ENCODE data around the gene FAM83F.

Gene FAM83F

GRCh38 chr22:39952347-39952746 lies 42.4 kb upstream of the FAM83F start:
- Histone ChIP-seq H3K9me3 (ENCODE audit: severe bottlenecking) (no peaks in the 10 kb centered on the region), H3K36me3 (no peaks in the 10 kb centered on the region), H3K27me3 (ENCODE audit: insufficient read depth, low read depth, severe bottlenecking) (no peaks in the 10 kb centered on the region), H3K27ac (no peak overlapping the region), H3K4me3 (ENCODE audit: low read depth, low read length) (no peak overlapping the region)
- no peak for DNase-seq
- TF ChIP-seq, protein P1, sequence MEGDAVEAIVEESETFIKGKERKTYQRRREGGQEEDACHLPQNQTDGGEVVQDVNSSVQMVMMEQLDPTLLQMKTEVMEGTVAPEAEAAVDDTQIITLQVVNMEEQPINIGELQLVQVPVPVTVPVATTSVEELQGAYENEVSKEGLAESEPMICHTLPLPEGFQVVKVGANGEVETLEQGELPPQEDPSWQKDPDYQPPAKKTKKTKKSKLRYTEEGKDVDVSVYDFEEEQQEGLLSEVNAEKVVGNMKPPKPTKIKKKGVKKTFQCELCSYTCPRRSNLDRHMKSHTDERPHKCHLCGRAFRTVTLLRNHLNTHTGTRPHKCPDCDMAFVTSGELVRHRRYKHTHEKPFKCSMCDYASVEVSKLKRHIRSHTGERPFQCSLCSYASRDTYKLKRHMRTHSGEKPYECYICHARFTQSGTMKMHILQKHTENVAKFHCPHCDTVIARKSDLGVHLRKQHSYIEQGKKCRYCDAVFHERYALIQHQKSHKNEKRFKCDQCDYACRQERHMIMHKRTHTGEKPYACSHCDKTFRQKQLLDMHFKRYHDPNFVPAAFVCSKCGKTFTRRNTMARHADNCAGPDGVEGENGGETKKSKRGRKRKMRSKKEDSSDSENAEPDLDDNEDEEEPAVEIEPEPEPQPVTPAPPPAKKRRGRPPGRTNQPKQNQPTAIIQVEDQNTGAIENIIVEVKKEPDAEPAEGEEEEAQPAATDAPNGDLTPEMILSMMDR (IDR thresholded peaks at IDR 0.05; ENCODE audit: low read depth, low read length) = no peak

DNA sequence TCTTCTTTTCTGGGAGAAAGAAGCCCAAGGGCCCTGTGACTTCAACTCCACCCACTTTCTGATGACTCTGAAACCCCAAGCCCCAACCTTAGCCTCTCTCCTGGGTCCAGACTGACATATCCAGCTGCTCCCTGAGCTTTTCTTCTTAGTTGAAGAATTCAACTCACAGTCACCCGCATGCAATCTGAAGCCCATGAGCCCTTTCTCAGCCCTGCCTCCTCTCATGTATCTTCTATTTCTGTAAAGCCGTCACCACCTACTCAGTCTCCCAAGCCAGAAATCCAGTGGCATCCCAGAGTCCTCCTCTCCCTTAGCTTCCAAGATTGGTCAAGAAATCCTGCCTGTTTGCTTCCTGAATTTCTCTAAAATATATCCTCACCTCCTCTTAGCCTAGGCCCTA lies 41.7 kb upstream of the FAM83F start:
- TF ChIP-seq, protein P1 (IDR thresholded peaks at IDR 0.05; ENCODE audit: low read depth, low read length) = no peak

DNA sequence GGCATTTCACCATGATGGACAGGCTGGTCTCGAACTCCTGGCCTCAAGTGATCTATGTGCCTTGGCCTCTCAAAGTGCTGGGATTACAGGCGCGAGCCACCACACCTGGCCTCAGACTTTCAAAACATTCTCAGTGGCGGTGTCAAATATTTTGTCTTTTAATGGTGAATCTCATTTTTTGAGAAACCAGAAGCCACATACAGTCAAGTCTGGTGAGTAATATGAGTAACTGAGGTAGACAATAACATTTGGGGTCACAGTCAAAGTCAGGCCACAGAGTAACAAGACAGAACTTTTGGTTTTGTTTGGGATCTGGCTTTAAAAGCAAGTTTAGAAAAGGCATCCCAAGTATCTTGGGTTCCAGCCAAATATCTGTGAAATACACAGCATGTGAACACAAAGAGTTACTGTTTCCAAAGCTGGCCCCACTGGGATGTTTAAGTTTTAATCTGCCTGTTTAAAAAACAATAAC lies 40.1 kb upstream of the FAM83F start:
- no peak overlapping the region for H3K27ac ChIP-seq
- H3K4me3 ChIP-seq (ENCODE audit: low read depth, low read length) = no peak overlapping the region
- TF ChIP-seq, protein P1 (IDR thresholded peaks at IDR 0.05; ENCODE audit: low read depth, low read length) = no peak
- no peaks in the 10 kb centered on the region for H3K9me3 ChIP-seq (ENCODE audit: severe bottlenecking)
- DNase-seq = no peak
- no peaks in the 10 kb centered on the region for H3K27me3 ChIP-seq (ENCODE audit: insufficient read depth, low read depth, severe bottlenecking)
- H3K36me3 ChIP-seq = no peaks in the 10 kb centered on the region

More for the DNA sequence above, 41.7 kb upstream of the FAM83F start:
- no peaks in the 10 kb centered on the region for H3K36me3 ChIP-seq
- no peaks in the 10 kb centered on the region for H3K9me3 ChIP-seq (ENCODE audit: severe bottlenecking)
- no peak overlapping the region for H3K27ac ChIP-seq
- DNase-seq = no peak
- no peaks in the 10 kb centered on the region for H3K27me3 ChIP-seq (ENCODE audit: insufficient read depth, low read depth, severe bottlenecking)
- no peak overlapping the region for H3K4me3 ChIP-seq (ENCODE audit: low read depth, low read length)

DNA sequence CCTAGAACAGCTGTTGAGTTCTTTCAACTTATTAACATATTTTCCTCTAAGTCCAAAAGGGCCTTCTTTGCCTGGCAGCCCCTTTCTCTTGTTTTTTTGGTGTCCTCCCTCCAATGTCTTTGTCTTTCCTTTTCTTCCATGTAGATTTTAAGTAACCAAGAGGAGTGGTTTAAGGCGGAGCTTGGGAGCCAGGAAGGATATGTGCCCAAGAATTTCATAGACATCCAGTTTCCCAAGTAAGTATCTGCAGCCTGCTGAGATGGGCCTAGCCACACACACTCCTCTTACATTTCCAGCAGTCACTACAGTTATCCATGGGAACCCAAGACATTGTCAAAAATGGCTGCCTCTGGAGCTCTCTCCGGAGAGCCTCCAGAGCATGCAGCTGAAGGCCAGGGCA lies 39.1 kb upstream of the FAM83F start:
- Histone ChIP-seq H3K4me3 (ENCODE audit: low read depth, low read length) (no peak overlapping the region), H3K27me3 (ENCODE audit: insufficient read depth, low read depth, severe bottlenecking) (no peaks in the 10 kb centered on the region), H3K36me3 (no peaks in the 10 kb centered on the region), H3K27ac (no peak overlapping the region), H3K9me3 (ENCODE audit: severe bottlenecking) (no peaks in the 10 kb centered on the region)
- TF ChIP-seq, protein P1 (IDR thresholded peaks at IDR 0.05; ENCODE audit: low read depth, low read length) = no peak
- no peak for DNase-seq

DNA sequence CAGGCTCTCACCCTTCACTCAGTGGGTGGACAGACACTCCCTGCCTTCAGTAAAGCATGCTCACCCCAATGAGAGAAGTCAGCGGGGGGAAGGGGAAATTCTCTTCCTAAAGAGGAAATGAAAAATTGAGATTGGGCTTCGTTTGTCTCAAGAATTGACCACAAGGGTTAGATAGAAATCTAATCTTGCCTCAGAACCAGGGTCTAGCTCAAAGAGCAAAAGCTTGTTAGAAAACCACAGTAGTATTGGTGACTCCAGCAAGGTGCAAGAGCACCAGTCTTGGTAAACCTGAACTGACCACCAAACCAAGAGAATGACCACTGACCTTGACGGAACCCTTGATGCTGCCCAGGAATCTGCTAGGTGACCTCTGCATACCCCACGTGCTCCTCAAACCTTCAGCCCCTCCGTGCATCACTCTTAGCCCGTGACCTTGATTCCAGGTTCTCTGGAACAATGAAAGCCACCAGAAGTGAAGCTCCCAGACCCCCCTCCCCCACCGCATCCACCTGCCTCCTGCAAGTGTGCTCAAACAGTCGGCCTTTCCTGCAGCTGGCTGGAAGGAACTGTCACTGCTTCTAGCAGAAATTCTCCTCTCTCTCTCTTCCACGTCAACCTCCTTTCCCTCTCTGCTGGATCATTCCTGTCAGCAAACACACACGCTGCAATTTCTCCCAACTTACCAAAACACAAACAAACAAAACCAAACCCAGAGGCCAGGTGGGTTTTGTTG lies 37.7 kb upstream of the FAM83F start:
- Histone ChIP-seq H3K27me3 (ENCODE audit: insufficient read depth, low read depth, severe bottlenecking) (no peaks in the 10 kb centered on the region), H3K36me3 (no peaks in the 10 kb centered on the region), H3K4me3 (ENCODE audit: low read depth, low read length) (no peak overlapping the region), H3K27ac (no peak overlapping the region), H3K9me3 (ENCODE audit: severe bottlenecking) (no peaks in the 10 kb centered on the region)
- TF ChIP-seq, protein P1 (IDR thresholded peaks at IDR 0.05; ENCODE audit: low read depth, low read length) = no peak
- no peak for DNase-seq
